PFSK-1 (cell line): ENCODE data around the gene CA12.

Experiments used
- FOXP2 ChIP-seq: optimal IDR thresholded peaks from 2 replicates; pipeline ENCODE3; 2011; ENCODE audit warnings: borderline replicate concordance, control low read depth, inconsistent platforms; ENCODE audit not compliant: insufficient read depth; ENCODE audit errors: extremely low read length, extremely low read depth
- POLR2AphosphoS5 ChIP-seq: IDR thresholded peaks from 2 replicates; pipeline ENCODE4 v1.6.1; 2012; ENCODE audit warnings: low read depth, mild to moderate bottlenecking, control low read depth, low read length, moderate library complexity
- REST ChIP-seq, 2 experiments: IDR thresholded peaks; 2 replicates each; pipeline versions ENCODE4 v1.6.1 to v1.8.0; 2011 to 2012; ENCODE audit warnings: low read depth in 2 of 2, low read length in 2 of 2, control low read depth in 1 of 2, inconsistent platforms in 1 of 2, mild to moderate bottlenecking in 1 of 2, moderate library complexity in 1 of 2; ENCODE audit not compliant: insufficient read depth in 1 of 2
- SIN3A ChIP-seq: IDR thresholded peaks from 2 replicates; pipeline ENCODE4 v1.6.1; 2012; ENCODE audit warnings: mild to moderate bottlenecking, low read length, moderate library complexity, borderline replicate concordance; ENCODE audit not compliant: insufficient read depth
- TAF1 ChIP-seq: IDR thresholded peaks from 2 replicates; pipeline ENCODE4 v1.6.1; 2012; ENCODE audit warnings: low read length, control low read depth, borderline replicate concordance; ENCODE audit not compliant: insufficient read depth

- TF ChIP-seq REST (IDR thresholded peaks at IDR 0.05; ENCODE audit: insufficient read depth in 1 of 2, low read depth in 2 of 2, low read length in 2 of 2) (no peak), POLR2AphosphoS5 (no peak), TAF1 (no peak), SIN3A (no peak), FOXP2 (no peak)
These were observed 32.0 kb downstream of the CA12 start for GRCh38 chr15:63349621-63350020.
